NB4 (cell line): ENCODE results near the gene ZMYND12.
A peak's percentile ranks its signal among the peaks of the same experiment; 100 is the strongest.

Experiments
- DNase-seq: peaks from one replicate; pipeline ENCODE4 v3.0.0; 2010; ENCODE audit warnings: low read depth
- H3K4me3 ChIP-seq: one replicate; pipeline ENCODE4 v1.5.1; 2011; ENCODE audit warnings: mild to moderate bottlenecking, low read depth, low read length, moderate library complexity
- MYC ChIP-seq: IDR thresholded peaks from 2 replicates; pipeline ENCODE4 v1.6.1; 2011; ENCODE audit warnings: low read depth, low read length
- POLR2A ChIP-seq: IDR thresholded peaks from 2 replicates; pipeline ENCODE4 v1.6.1; 2011; ENCODE audit warnings: mild to moderate bottlenecking; ENCODE audit not compliant: insufficient read length; ENCODE audit errors: extremely low read depth
- TF ChIP-seq, protein P1 (sequence below): IDR thresholded peaks from 2 replicates; pipeline ENCODE4 v1.6.1; 2011; ENCODE audit warnings: low read depth, low read length
- TF ChIP-seq, protein P2 (sequence below): IDR thresholded peaks from one replicate; pipeline ENCODE4 v1.5.1; 2012; ENCODE audit warnings: low read depth, low read length

ZMYND12 gene

DNA sequence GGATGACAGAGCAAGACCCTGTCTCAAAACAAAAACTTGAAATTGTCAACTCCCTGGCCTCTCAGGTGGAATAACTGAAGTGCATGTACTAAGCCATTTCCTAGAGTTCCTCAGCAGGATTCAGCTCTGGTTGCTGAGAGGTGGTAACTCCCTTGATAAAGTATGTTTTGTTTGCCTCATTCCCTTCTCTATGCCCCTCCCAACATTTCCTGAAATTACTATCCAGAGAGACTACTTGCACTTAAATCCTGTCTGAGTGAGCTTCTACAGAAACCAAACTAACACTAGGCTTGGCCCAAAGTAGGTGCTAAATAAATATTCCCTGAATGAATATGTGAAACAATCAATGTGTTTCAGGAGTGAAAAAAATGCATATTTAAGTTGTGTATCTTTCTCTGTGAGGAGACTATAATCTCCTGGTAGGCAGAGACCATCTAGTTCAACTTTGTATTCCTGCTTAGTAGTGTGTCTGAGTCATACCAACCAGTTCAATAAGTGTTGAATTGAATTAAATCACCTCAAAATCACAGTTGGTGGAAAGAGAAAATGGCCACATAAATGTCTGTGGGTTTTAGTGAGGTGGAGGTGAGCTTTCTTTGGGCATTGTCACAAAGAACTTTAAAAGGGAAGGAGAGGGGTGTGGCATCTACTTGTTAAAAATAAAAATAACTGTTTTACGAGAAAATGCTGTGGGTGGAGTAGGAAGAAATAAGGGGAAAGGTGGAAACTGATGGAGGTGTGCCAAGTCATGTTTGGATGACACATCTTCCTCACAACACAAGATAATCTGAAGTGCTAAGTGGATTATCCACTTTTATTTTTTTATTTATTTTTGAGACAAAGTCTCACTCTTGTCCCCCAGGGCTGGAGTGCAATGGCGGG is 62.6 kb downstream of the ZMYND12 start:
- DNase-seq, result no peak
- H3K4me3 ChIP-seq, result no peak overlapping the region
- TF ChIP-seq POLR2A (no peak), MYC (no peak)
- TF ChIP-seq, protein P1, sequence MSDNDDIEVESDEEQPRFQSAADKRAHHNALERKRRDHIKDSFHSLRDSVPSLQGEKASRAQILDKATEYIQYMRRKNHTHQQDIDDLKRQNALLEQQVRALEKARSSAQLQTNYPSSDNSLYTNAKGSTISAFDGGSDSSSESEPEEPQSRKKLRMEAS, result no peak
- TF ChIP-seq, protein P2, sequence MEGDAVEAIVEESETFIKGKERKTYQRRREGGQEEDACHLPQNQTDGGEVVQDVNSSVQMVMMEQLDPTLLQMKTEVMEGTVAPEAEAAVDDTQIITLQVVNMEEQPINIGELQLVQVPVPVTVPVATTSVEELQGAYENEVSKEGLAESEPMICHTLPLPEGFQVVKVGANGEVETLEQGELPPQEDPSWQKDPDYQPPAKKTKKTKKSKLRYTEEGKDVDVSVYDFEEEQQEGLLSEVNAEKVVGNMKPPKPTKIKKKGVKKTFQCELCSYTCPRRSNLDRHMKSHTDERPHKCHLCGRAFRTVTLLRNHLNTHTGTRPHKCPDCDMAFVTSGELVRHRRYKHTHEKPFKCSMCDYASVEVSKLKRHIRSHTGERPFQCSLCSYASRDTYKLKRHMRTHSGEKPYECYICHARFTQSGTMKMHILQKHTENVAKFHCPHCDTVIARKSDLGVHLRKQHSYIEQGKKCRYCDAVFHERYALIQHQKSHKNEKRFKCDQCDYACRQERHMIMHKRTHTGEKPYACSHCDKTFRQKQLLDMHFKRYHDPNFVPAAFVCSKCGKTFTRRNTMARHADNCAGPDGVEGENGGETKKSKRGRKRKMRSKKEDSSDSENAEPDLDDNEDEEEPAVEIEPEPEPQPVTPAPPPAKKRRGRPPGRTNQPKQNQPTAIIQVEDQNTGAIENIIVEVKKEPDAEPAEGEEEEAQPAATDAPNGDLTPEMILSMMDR, result no peak

DNA sequence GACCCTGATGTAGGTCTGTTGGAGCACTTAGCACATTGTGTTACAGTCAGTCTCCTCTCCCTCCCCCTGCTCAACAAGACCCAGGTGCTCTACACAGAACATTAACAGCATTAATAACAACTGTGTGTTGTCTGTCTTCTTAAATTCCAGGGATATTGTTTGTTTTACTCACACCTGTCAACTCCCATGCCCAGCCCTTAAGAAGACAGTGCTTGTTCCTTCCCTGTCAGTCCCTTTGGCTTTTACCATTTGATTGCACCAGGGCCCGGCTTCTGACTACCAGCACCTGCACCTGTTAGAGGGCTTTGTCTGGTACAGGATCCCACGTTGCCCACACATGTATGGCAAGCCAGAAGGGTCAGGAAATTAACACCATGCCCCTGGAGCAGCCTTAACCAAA is 63.6 kb downstream of the ZMYND12 start:
- DNase-seq, result no peak
- no peak overlapping the region for H3K4me3 ChIP-seq
- TF ChIP-seq POLR2A (no peak), MYC (no peak)
- TF ChIP-seq, protein P1, result no peak
- TF ChIP-seq, protein P2, result no peak

DNA sequence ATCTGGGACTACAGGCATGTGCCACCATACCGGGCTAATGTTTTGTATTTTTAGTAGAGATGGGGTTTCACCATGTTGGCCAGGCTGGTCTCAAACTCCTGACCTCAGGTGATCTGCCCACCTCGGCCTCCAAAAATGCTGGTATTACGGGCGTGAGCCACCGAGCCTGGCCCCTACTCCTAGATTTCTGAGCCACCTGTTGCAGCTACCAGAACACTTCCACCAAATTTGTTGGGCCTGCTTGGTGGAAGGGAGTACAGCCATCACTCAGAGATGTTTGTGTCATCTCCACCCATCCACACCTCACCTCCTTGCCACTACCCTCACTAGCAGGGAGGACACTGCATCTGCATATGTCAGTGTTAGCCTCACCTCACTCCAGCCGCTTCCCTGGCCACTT is 69.8 kb downstream of the ZMYND12 start:
- no peak for TF ChIP-seq POLR2A
- TF ChIP-seq, protein P2, result no peak
- TF ChIP-seq, protein P1, result no peak
- TF ChIP-seq MYC, result no peak
- no peak for DNase-seq
- no peak overlapping the region for H3K4me3 ChIP-seq

DNA sequence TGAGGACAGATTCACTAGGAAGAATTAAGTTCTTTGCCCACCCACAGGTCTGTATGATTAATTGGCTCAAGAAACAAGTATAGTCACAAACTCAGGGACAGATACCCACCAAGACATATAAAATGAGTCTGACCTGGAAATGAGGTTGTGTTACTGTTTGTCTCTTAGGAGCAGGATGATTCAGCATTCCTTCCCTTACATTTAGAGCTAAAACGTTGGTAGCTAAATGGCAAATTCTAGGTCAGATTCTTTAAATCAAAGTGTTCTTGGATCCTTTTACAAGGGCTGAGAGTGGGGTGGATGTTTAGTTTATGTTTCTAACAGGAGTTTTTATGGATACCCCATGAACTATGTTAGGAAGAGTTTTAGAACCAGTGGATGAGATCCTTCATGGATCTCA is 70.5 kb downstream of the ZMYND12 start:
- TF ChIP-seq MYC (no peak), POLR2A (no peak)
- TF ChIP-seq, protein P1, result no peak
- TF ChIP-seq, protein P2, result no peak
- DNase-seq, result peak; percentile 15
- H3K4me3 ChIP-seq, result no peak overlapping the region

DNA sequence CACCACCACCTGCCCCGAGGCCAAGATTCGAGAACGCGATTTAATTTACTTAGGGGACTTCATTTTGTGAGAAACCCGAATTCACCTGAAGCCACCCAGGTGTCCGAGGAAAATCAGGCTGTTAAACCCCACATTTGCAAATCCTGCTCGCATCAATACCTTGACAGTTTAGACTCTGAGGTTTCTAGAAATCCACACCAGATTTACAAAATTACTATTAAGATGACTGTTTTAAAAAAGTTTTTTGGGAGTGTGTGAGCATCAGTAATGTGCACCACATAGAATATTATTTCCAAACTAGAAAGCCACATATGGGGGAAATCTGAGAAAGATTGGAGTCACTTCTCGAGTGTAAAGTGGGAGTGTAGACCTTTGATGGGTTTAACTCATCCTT is 74.5 kb downstream of the ZMYND12 start:
- no peak overlapping the region for H3K4me3 ChIP-seq
- DNase-seq, result no peak
- TF ChIP-seq MYC, result no peak
- no peak for TF ChIP-seq POLR2A
- TF ChIP-seq, protein P1, result no peak
- TF ChIP-seq, protein P2, result no peak
